ENCODE data around the gene MAPK8IP3.

The MAPK8IP3 gene

DNA sequence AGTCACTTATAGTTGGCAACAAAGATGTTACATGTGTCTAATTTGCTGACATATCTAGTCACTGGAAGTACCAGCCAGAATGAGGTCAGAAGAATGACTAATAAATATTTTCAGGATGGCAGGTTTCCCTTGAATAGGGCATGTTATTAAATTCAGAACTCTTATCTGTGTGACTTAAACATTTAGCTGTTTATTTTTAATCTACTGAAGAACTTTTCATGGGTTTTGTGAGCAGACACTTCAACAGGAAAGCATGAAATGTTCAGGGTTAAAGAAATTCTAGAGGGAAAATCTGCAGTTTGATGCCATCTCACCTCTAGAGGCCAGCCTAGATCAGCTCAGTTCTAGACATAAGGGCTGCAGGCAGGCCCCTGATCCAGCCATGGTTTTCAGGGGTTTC, 14.7 kb upstream of the MAPK8IP3 start:
- Histone ChIP-seq H3K4me1 (ENCODE audit: control insufficient read depth in 2 of 2, insufficient read depth in 1 of 2, low read depth in 1 of 2, low read length in 2 of 2) (no peaks in the 10 kb centered on the region), H3K9me3 (replicated peaks in 1 of 2; ENCODE audit: control insufficient read depth in 2 of 2, insufficient read depth in 1 of 2, low read depth in 1 of 2, low read length in 2 of 2) (peaks cover 0 to 15% of the 10 kb centered on the region in 2 donors), H4K91ac (ENCODE audit: low read depth, low read length, poor library complexity) (no peak overlapping the region), H3K4me3 (ENCODE audit: low read length in 2 of 2) (no peak overlapping the region), H4K8ac (ENCODE audit: low read depth, low read length) (no peak overlapping the region), H3K27me3 (ENCODE audit: control insufficient read depth in 3 of 3, insufficient read depth in 3 of 3, low read depth in 1 of 3, low read length in 3 of 3) (no peaks in the 10 kb centered on the region), H3K18ac (ENCODE audit: low read length) (no peak overlapping the region), H2BK120ac (ENCODE audit: low read depth, low read length) (no peak overlapping the region), H2AK5ac (ENCODE audit: low read depth, low read length) (no peak overlapping the region), H3K27ac (replicated peaks; ENCODE audit: low read length) (no peak overlapping the region), H3K23ac (ENCODE audit: low read depth, low read length, poor library complexity) (no peak overlapping the region), H3K9ac (ENCODE audit: low read depth, low read length, poor library complexity) (no peak overlapping the region), H3K14ac (ENCODE audit: low read length) (no peak overlapping the region), H3K79me1 (ENCODE audit: low read depth, low read length) (peaks cover 11% of the 10 kb centered on the region), H2BK5ac (ENCODE audit: low read length) (no peak overlapping the region), H3K4me2 (ENCODE audit: insufficient read depth, low read length, poor library complexity, severe bottlenecking) (no peak overlapping the region), H3K4ac (ENCODE audit: low read length) (no peak overlapping the region), H3K36me3 (replicated peaks in 1 of 2; ENCODE audit: control insufficient read depth in 2 of 2, insufficient read depth in 2 of 2, low read length in 2 of 2) (peaks cover 64 to 100% of the 10 kb centered on the region in 2 donors), H2BK15ac (ENCODE audit: low read length) (no peak overlapping the region), H2AFZ (ENCODE audit: low read length) (no peak overlapping the region), H2BK12ac (ENCODE audit: low read length) (no peak overlapping the region)
- no peak for DNase-seq (ENCODE audit: low spot score)

DNA sequence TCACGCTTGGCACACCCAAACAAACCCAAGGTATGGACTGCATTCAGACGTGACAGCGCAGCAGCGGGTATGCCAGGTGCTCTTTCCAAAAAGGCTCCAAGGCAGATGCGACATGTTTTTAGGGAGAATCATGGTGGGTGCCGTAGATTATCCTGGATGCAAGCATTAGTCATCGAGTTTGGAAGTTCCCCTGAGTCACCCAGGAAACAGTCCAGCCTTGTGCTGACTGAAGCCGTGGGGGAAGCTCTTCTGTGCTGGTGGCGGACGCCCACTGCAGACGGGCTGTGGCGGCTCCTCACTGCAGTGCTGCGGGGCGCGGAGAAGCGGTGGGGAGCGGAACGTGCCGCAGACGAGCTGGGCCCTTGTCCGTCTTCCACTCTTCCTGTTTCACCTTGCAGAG, 14.0 kb upstream of the MAPK8IP3 start:
- peaks cover 64 to 100% of the 10 kb centered on the region in 2 donors for H3K36me3 ChIP-seq (replicated peaks in 1 of 2; ENCODE audit: control insufficient read depth in 2 of 2, insufficient read depth in 2 of 2, low read length in 2 of 2)
- H4K8ac ChIP-seq (ENCODE audit: low read depth, low read length), result no peak overlapping the region
- H3K9ac ChIP-seq (ENCODE audit: low read depth, low read length, poor library complexity), result no peak overlapping the region
- H2BK12ac ChIP-seq (ENCODE audit: low read length), result no peak overlapping the region
- H2BK5ac ChIP-seq (ENCODE audit: low read length), result no peak overlapping the region
- H3K23ac ChIP-seq (ENCODE audit: low read depth, low read length, poor library complexity), result no peak overlapping the region
- H3K4me3 ChIP-seq (ENCODE audit: low read length in 2 of 2), result no peak overlapping the region
- no peak overlapping the region for H3K14ac ChIP-seq (ENCODE audit: low read length)
- no peak overlapping the region for H2BK15ac ChIP-seq (ENCODE audit: low read length)
- H3K79me1 ChIP-seq (ENCODE audit: low read depth, low read length), result peaks cover 13% of the 10 kb centered on the region
- H2BK120ac ChIP-seq (ENCODE audit: low read depth, low read length), result no peak overlapping the region
- no peak overlapping the region for H3K4me2 ChIP-seq (ENCODE audit: insufficient read depth, low read length, poor library complexity, severe bottlenecking)
- no peak overlapping the region for H4K91ac ChIP-seq (ENCODE audit: low read depth, low read length, poor library complexity)
- H2AFZ ChIP-seq (ENCODE audit: low read length), result no peak overlapping the region
- H3K4me1 ChIP-seq (ENCODE audit: control insufficient read depth in 2 of 2, insufficient read depth in 1 of 2, low read depth in 1 of 2, low read length in 2 of 2), result no peaks in the 10 kb centered on the region
- peaks cover 0 to 15% of the 10 kb centered on the region in 2 donors for H3K9me3 ChIP-seq (replicated peaks in 1 of 2; ENCODE audit: control insufficient read depth in 2 of 2, insufficient read depth in 1 of 2, low read depth in 1 of 2, low read length in 2 of 2)
- H3K27me3 ChIP-seq (ENCODE audit: control insufficient read depth in 3 of 3, insufficient read depth in 3 of 3, low read depth in 1 of 3, low read length in 3 of 3), result no peaks in the 10 kb centered on the region
- no CpG with 5 or more reads among the region's 21 CpGs for WGBS, 2 donors (ENCODE audit: extremely low coverage in 2 of 2, insufficient read length in 2 of 2, insufficient replicate concordance in 1 of 2)
- no peak overlapping the region for H3K4ac ChIP-seq (ENCODE audit: low read length)
- no peak overlapping the region for H2AK5ac ChIP-seq (ENCODE audit: low read depth, low read length)
- DNase-seq (ENCODE audit: low spot score), result no peak
- H3K27ac ChIP-seq (replicated peaks; ENCODE audit: low read length), result no peak overlapping the region
- H3K18ac ChIP-seq (ENCODE audit: low read length), result no peak overlapping the region

- no peak overlapping the region for H2BK120ac ChIP-seq (ENCODE audit: low read depth, low read length)
- H2BK15ac ChIP-seq (ENCODE audit: low read length), result no peak overlapping the region
- H4K91ac ChIP-seq (ENCODE audit: low read depth, low read length, poor library complexity), result no peak overlapping the region
- H3K9me3 ChIP-seq (replicated peaks in 1 of 2; ENCODE audit: control insufficient read depth in 2 of 2, insufficient read depth in 1 of 2, low read depth in 1 of 2, low read length in 2 of 2), result peaks cover 0 to 13% of the 10 kb centered on the region in 2 donors
- no peaks in the 10 kb centered on the region for H3K4me1 ChIP-seq (ENCODE audit: control insufficient read depth in 2 of 2, insufficient read depth in 1 of 2, low read depth in 1 of 2, low read length in 2 of 2)
- H3K4me2 ChIP-seq (ENCODE audit: insufficient read depth, low read length, poor library complexity, severe bottlenecking), result no peak overlapping the region
- H3K36me3 ChIP-seq (replicated peaks in 1 of 2; ENCODE audit: control insufficient read depth in 2 of 2, insufficient read depth in 2 of 2, low read length in 2 of 2), result peaks cover 57 to 100% of the 10 kb centered on the region in 2 donors
- H3K79me1 ChIP-seq (ENCODE audit: low read depth, low read length), result peaks cover 5% of the 10 kb centered on the region
- no peak overlapping the region for H2AFZ ChIP-seq (ENCODE audit: low read length)
- no peak overlapping the region for H2AK5ac ChIP-seq (ENCODE audit: low read depth, low read length)
- no peak overlapping the region for H3K23ac ChIP-seq (ENCODE audit: low read depth, low read length, poor library complexity)
- H3K4ac ChIP-seq (ENCODE audit: low read length), result no peak overlapping the region
- no peak overlapping the region for H2BK12ac ChIP-seq (ENCODE audit: low read length)
- WGBS, 2 donors (ENCODE audit: extremely low coverage in 2 of 2, insufficient read length in 2 of 2, insufficient replicate concordance in 1 of 2), result no CpG with 5 or more reads among the region's 5 CpGs
- no peak overlapping the region for H3K27ac ChIP-seq (replicated peaks; ENCODE audit: low read length)
- DNase-seq (ENCODE audit: low spot score), result no peak
- H3K4me3 ChIP-seq (ENCODE audit: low read length in 2 of 2), result no peak overlapping the region
- H3K14ac ChIP-seq (ENCODE audit: low read length), result no peak overlapping the region
- H2BK5ac ChIP-seq (ENCODE audit: low read length), result no peak overlapping the region
- H4K8ac ChIP-seq (ENCODE audit: low read depth, low read length), result no peak overlapping the region
- no peak overlapping the region for H3K9ac ChIP-seq (ENCODE audit: low read depth, low read length, poor library complexity)
- H3K27me3 ChIP-seq (ENCODE audit: control insufficient read depth in 3 of 3, insufficient read depth in 3 of 3, low read depth in 1 of 3, low read length in 3 of 3), result no peaks in the 10 kb centered on the region
- H3K18ac ChIP-seq (ENCODE audit: low read length), result no peak overlapping the region
Measured at GRCh38 chr16:1696863-1697262, 9.1 kb upstream of the MAPK8IP3 start.

DNA sequence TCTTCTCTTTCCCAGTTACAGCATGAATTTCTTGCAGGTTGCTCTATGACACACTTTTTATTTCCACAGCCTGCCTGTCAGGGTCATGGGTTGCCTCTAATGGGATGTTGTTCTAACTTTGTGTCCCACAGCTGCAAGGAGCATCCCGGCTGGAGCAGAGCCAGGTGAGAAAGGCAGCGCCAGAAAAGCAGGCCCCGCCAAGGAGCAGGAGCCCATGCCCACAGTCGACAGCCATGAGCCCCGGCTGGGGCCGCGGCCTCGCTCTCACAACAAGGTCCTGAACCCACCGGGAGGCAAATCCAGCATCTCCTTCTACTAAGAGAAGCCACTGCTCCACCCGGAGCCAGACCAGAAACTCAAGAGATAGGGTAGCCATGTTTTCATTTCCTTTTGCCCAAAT, 7.3 kb upstream of the MAPK8IP3 start:
- peaks cover 0 to 11% of the 10 kb centered on the region in 2 donors for H3K9me3 ChIP-seq (replicated peaks in 1 of 2; ENCODE audit: control insufficient read depth in 2 of 2, insufficient read depth in 1 of 2, low read depth in 1 of 2, low read length in 2 of 2)
- no peak overlapping the region for H3K27ac ChIP-seq (replicated peaks; ENCODE audit: low read length)
- no peak overlapping the region for H3K9ac ChIP-seq (ENCODE audit: low read depth, low read length, poor library complexity)
- no peak overlapping the region for H2AFZ ChIP-seq (ENCODE audit: low read length)
- no peak overlapping the region for H3K18ac ChIP-seq (ENCODE audit: low read length)
- no peak overlapping the region for H3K4ac ChIP-seq (ENCODE audit: low read length)
- H2AK5ac ChIP-seq (ENCODE audit: low read depth, low read length), result no peak overlapping the region
- H3K79me1 ChIP-seq (ENCODE audit: low read depth, low read length), result peaks cover 2% of the 10 kb centered on the region
- no peak overlapping the region for H2BK5ac ChIP-seq (ENCODE audit: low read length)
- H3K27me3 ChIP-seq (ENCODE audit: control insufficient read depth in 3 of 3, insufficient read depth in 3 of 3, low read depth in 1 of 3, low read length in 3 of 3), result no peaks in the 10 kb centered on the region
- no peak overlapping the region for H3K4me2 ChIP-seq (ENCODE audit: insufficient read depth, low read length, poor library complexity, severe bottlenecking)
- H3K36me3 ChIP-seq (replicated peaks in 1 of 2; ENCODE audit: control insufficient read depth in 2 of 2, insufficient read depth in 2 of 2, low read length in 2 of 2), result peaks cover 50 to 98% of the 10 kb centered on the region in 2 donors
- no peak overlapping the region for H2BK15ac ChIP-seq (ENCODE audit: low read length)
- DNase-seq (ENCODE audit: low spot score), result no peak
- no peaks in the 10 kb centered on the region for H3K4me1 ChIP-seq (ENCODE audit: control insufficient read depth in 2 of 2, insufficient read depth in 1 of 2, low read depth in 1 of 2, low read length in 2 of 2)
- no peak overlapping the region for H4K8ac ChIP-seq (ENCODE audit: low read depth, low read length)
- no peak overlapping the region for H3K23ac ChIP-seq (ENCODE audit: low read depth, low read length, poor library complexity)
- WGBS, 2 donors (ENCODE audit: extremely low coverage in 2 of 2, insufficient read length in 2 of 2, insufficient replicate concordance in 1 of 2), result no CpG with 5 or more reads among the region's 10 CpGs
- H2BK120ac ChIP-seq (ENCODE audit: low read depth, low read length), result no peak overlapping the region
- H3K14ac ChIP-seq (ENCODE audit: low read length), result no peak overlapping the region
- H3K4me3 ChIP-seq (ENCODE audit: low read length in 2 of 2), result no peak overlapping the region
- H4K91ac ChIP-seq (ENCODE audit: low read depth, low read length, poor library complexity), result no peak overlapping the region
- no peak overlapping the region for H2BK12ac ChIP-seq (ENCODE audit: low read length)

Measured in neuronal stem cell (in vitro differentiated cells).